Endothelial cell of umbilical vein (primary cell): ENCODE measurements around the gene FAM136A. TPM values are rescaled to one million over a fixed set of nuclear protein-coding genes. Genes with fewer than 3 reads are reported as not detected.

ENCODE experiments used
- BruUV-seq: library from RNA; stranded (reverse); fragments of 400-500 nt; replicated peaks from 2 replicates; lab custom pipeline; 2021; lab: Mats Ljungman, UMichigan
- CTCF ChIA-PET: fragments of 300-600, 350-600 bp; sonication (Branson Sonifier 250); formaldehyde crosslinking; loops from one replicate; lab custom pipeline; 2021; ENCODE audit warnings: antibody characterized with exemption, inconsistent platforms; lab: Charles Lee
- POLR2A ChIA-PET: fragments of 300-600, 350-600 bp; sonication (Branson Sonifier 250); formaldehyde crosslinking; loops from one replicate; lab custom pipeline; 2021; ENCODE audit warnings: antibody characterized with exemption, inconsistent platforms; lab: Charles Lee
- DNase-seq: peaks from one replicate; pipeline ENCODE4 v3.0.0-alpha.2; 2011; ENCODE audit warnings: low read depth, low spot score
- FAIRE-seq: peaks from 2 replicates; lab custom pipeline; 2011; peaks lifted over from hg19 to GRCh38; lab: Jason Lieb, UNC
- H2AFZ ChIP-seq: 2 replicates; pipeline ENCODE4 v1.6.0; 2012; ENCODE audit warnings: low read depth, low read length, control low read depth, inconsistent platforms
- H3K27ac ChIP-seq: 2 replicates; pipeline ENCODE4 v1.5.1; 2011; ENCODE audit warnings: low read depth, mild to moderate bottlenecking, control low read depth, low read length, moderate library complexity; ENCODE audit not compliant: insufficient read depth
- H3K27me3 ChIP-seq, 2 experiments: 2 replicates each; pipeline versions ENCODE4 v1.6.0 to v1.6.1; 2011; ENCODE audit warnings: low read length in 2 of 2, mixed read lengths in 1 of 2; ENCODE audit not compliant: control insufficient read depth in 2 of 2, insufficient read depth in 2 of 2
- H3K36me3 ChIP-seq, 2 experiments: 2 replicates in 1 of 2; 3 replicates in 1 of 2; pipeline ENCODE4 v1.5.1; 2011; ENCODE audit warnings: low read length in 2 of 2, mild to moderate bottlenecking in 1 of 2, moderate library complexity in 1 of 2; ENCODE audit not compliant: control insufficient read depth in 2 of 2, insufficient read depth in 2 of 2; ENCODE audit errors: extremely low read depth in 1 of 2
- H3K4me1 ChIP-seq: 3 replicates; pipeline ENCODE4 v1.5.1; 2011; ENCODE audit warnings: mild to moderate bottlenecking, low read length; ENCODE audit not compliant: control insufficient read depth, insufficient read depth; ENCODE audit errors: extremely low read depth
- H3K4me2 ChIP-seq: 2 replicates; pipeline ENCODE4 v1.6.1; 2011; ENCODE audit warnings: low read length, control low read depth, mixed read lengths; ENCODE audit not compliant: insufficient read depth
- H3K4me3 ChIP-seq, 3 experiments: fragments of 200-600 bp in 1 of 3; sonication (generic), shearing (Covaris generic) in 1 of 3; replicated peaks in 1 of 3; 2 replicates each; pipeline ENCODE4 v1.5.1; 2011 to 2016; ENCODE audit warnings: control low read depth in 3 of 3, low read length in 3 of 3, mild to moderate bottlenecking in 2 of 3, inconsistent platforms in 1 of 3, low read depth in 1 of 3, moderate library complexity in 1 of 3; ENCODE audit not compliant: insufficient read depth in 1 of 3
- H3K79me2 ChIP-seq: 2 replicates; pipeline ENCODE4 v1.6.0; 2012; ENCODE audit warnings: low read length, inconsistent platforms; ENCODE audit not compliant: control insufficient read depth, insufficient read depth
- H3K9ac ChIP-seq: replicated peaks from 2 replicates; pipeline ENCODE3; 2011; ENCODE audit warnings: low read length, control low read depth; ENCODE audit not compliant: insufficient read depth; ENCODE audit errors: extremely low read depth
- H3K9me1 ChIP-seq: replicated peaks from 3 replicates; pipeline ENCODE4 v1.6.0; 2011; ENCODE audit warnings: mild to moderate bottlenecking, low read length; ENCODE audit not compliant: control insufficient read depth, insufficient read depth; ENCODE audit errors: extremely low read depth
- H3K9me3 ChIP-seq: replicated peaks from 2 replicates; pipeline ENCODE4 v1.5.1; 2012; ENCODE audit warnings: low read length, inconsistent platforms; ENCODE audit not compliant: control insufficient read depth, insufficient read depth
- H4K20me1 ChIP-seq: replicated peaks from 2 replicates; pipeline ENCODE3; 2011; ENCODE audit warnings: mild to moderate bottlenecking, low read length; ENCODE audit not compliant: control insufficient read depth, insufficient read depth; ENCODE audit errors: extremely low read depth
- EZH2 ChIP-seq: IDR thresholded peaks from 2 replicates; pipeline ENCODE4 v1.6.1; 2012; ENCODE audit warnings: borderline replicate concordance, low read depth, mild to moderate bottlenecking, moderate library complexity, low read length, inconsistent platforms; ENCODE audit not compliant: severe bottlenecking
- FOS ChIP-seq: IDR thresholded peaks from 2 replicates; pipeline ENCODE4 v1.6.1; 2011; ENCODE audit warnings: mild to moderate bottlenecking, low read length, moderate library complexity, borderline replicate concordance; ENCODE audit not compliant: insufficient read depth
- GATA2 ChIP-seq: IDR thresholded peaks from 2 replicates; pipeline ENCODE4 v1.7.0; 2011; ENCODE audit warnings: low read depth, mild to moderate bottlenecking, moderate library complexity, mixed read lengths, low read length; ENCODE audit not compliant: insufficient read length, insufficient read depth
- JUN ChIP-seq: IDR thresholded peaks from 2 replicates; pipeline ENCODE4 v1.6.1; 2011; ENCODE audit warnings: borderline replicate concordance, low read depth; ENCODE audit not compliant: insufficient read length, insufficient read depth
- MYC ChIP-seq: IDR thresholded peaks from one replicate; pipeline ENCODE4 v1.6.1; 2011; ENCODE audit warnings: mild to moderate bottlenecking, low read depth, low read length
- POLR2A ChIP-seq: IDR thresholded peaks from 2 replicates; pipeline ENCODE4 v1.6.1; 2012; ENCODE audit warnings: low read depth, mild to moderate bottlenecking, control low read depth, low read length
- POLR2AphosphoS5 ChIP-seq: IDR thresholded peaks from 2 replicates; pipeline ENCODE4 v1.6.1; 2012; ENCODE audit warnings: low read depth, mild to moderate bottlenecking, control low read depth, low read length, moderate library complexity; ENCODE audit not compliant: insufficient read depth
- dilution Hi-C: fragments of 300-500 bp; cut with MboI; formaldehyde crosslinking; loops from one replicate; pipeline ENCODE4 v1.15.0; 2019; ENCODE audit warnings: low sequenced_read_pairs; ENCODE audit not compliant: extremely low pct_ligation_motif_present
- intact Hi-C: fragments of 100-400 bp; cut with micrococcal nuclease; formaldehyde crosslinking; loops from one replicate; pipeline ENCODE4 v1.10.0; 2022
- polyA plus RNA-seq, 4 experiments: library from polyadenylated mRNA; depleted of rRNA in 3 of 4; stranded (reverse) in 3 of 4; unstranded in 1 of 4; fragments of >200 nt; gene quantifications; 2 replicates each; pipeline versions ENCODE4 v1.2.1 to v1.2.3, GENCODE V29; 2011 to 2012; ENCODE audit warnings: missing spikeins in 1 of 4
- total RNA-seq: library from RNA; stranded (reverse); gene quantifications from 2 replicates; pipeline ENCODE4 v1.2.3, GENCODE V29; 2021
- TF ChIP-seq, protein P1 (sequence below), 2 donors: IDR thresholded peaks; 1 replicate in 1 of 2; 2 replicates in 1 of 2; pipeline ENCODE4 v1.5.1; 2011; ENCODE audit warnings: low read length in 2 of 2, mild to moderate bottlenecking in 2 of 2, moderate library complexity in 2 of 2, control low read depth in 1 of 2, inconsistent platforms in 1 of 2, low read depth in 1 of 2; ENCODE audit not compliant: insufficient read depth in 1 of 2; ENCODE audit errors: extremely low read depth in 1 of 2
- TF ChIP-seq, protein P2 (sequence below): IDR thresholded peaks from 2 replicates; pipeline ENCODE4 v1.6.1; 2011; ENCODE audit not compliant: insufficient read depth, insufficient read length

Gene FAM136A
- total and polyA plus RNA-seq, 2 donors (not counting 3 experiments of a cell fraction or from before 2014, with no cell fraction given): 28.3 to 42.4 TPM

DNA sequence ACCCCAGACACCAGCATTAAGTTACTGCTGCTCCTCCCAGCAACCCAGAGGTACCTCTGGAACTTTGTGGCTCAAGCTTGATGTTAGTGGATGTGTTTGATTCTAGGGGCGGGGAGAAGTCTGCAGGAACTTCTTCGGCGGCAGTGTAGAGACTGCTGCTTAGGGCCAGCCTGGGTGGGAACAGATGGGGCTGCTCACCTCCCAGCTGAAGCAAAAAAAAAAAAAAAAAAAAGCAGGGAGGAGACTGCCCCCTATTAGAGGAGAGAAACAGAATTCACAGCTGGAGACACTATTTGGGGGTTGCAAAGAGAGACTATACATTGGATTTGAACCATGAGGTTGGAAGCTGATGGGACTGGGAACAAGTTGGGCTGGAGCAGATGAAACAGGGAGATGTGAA, 28.6 kb upstream of the FAM136A start:
- no peaks in the 10 kb centered on the region for H3K79me2 ChIP-seq
- H3K9me3 ChIP-seq: no peaks in the 10 kb centered on the region
- TF ChIP-seq, protein P1, sequence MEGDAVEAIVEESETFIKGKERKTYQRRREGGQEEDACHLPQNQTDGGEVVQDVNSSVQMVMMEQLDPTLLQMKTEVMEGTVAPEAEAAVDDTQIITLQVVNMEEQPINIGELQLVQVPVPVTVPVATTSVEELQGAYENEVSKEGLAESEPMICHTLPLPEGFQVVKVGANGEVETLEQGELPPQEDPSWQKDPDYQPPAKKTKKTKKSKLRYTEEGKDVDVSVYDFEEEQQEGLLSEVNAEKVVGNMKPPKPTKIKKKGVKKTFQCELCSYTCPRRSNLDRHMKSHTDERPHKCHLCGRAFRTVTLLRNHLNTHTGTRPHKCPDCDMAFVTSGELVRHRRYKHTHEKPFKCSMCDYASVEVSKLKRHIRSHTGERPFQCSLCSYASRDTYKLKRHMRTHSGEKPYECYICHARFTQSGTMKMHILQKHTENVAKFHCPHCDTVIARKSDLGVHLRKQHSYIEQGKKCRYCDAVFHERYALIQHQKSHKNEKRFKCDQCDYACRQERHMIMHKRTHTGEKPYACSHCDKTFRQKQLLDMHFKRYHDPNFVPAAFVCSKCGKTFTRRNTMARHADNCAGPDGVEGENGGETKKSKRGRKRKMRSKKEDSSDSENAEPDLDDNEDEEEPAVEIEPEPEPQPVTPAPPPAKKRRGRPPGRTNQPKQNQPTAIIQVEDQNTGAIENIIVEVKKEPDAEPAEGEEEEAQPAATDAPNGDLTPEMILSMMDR (IDR thresholded peaks at IDR 0.05; ENCODE audit: extremely low read depth in 1 of 2, insufficient read depth in 1 of 2, low read depth in 1 of 2, low read length in 2 of 2): no peak
- TF ChIP-seq FOS (no peak), POLR2AphosphoS5 (no peak), POLR2A (no peak), JUN (no peak), MYC (no peak), EZH2 (no peak), GATA2 (no peak)
- TF ChIP-seq, protein P2, sequence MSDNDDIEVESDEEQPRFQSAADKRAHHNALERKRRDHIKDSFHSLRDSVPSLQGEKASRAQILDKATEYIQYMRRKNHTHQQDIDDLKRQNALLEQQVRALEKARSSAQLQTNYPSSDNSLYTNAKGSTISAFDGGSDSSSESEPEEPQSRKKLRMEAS: no peak
- ChIA-PET POLR2A (no interaction called here), CTCF (interaction anchor here (0.6 to 2.0 kb wide), 4 partner anchors 8 to 437 kb away, joined by 3 to 8 read pairs (median 4); partner anchors contain the start of gene ADD2)
- H4K20me1 ChIP-seq: no peaks in the 10 kb centered on the region
- peaks cover 0 to 4% of the 10 kb centered on the region in 2 experiments for H3K27me3 ChIP-seq
- no peaks in the 10 kb centered on the region for H3K36me3 ChIP-seq
- H3K9ac ChIP-seq: no peak overlapping the region
- dilution Hi-C loops: no loop called here
- no peak overlapping the region for H2AFZ ChIP-seq
- intact Hi-C loops: no loop called here
- no peak overlapping the region for H3K4me3 ChIP-seq
- H3K27ac ChIP-seq: no peak overlapping the region
- DNase-seq (no peak), FAIRE-seq (no peak)
- H3K4me1 ChIP-seq: no peaks in the 10 kb centered on the region
- BruUV-seq: no TSS peak
- no peak overlapping the region for H3K4me2 ChIP-seq
- H3K9me1 ChIP-seq: no peaks in the 10 kb centered on the region
